ENCODE results near the gene STOML2.

Gene STOML2

DNA sequence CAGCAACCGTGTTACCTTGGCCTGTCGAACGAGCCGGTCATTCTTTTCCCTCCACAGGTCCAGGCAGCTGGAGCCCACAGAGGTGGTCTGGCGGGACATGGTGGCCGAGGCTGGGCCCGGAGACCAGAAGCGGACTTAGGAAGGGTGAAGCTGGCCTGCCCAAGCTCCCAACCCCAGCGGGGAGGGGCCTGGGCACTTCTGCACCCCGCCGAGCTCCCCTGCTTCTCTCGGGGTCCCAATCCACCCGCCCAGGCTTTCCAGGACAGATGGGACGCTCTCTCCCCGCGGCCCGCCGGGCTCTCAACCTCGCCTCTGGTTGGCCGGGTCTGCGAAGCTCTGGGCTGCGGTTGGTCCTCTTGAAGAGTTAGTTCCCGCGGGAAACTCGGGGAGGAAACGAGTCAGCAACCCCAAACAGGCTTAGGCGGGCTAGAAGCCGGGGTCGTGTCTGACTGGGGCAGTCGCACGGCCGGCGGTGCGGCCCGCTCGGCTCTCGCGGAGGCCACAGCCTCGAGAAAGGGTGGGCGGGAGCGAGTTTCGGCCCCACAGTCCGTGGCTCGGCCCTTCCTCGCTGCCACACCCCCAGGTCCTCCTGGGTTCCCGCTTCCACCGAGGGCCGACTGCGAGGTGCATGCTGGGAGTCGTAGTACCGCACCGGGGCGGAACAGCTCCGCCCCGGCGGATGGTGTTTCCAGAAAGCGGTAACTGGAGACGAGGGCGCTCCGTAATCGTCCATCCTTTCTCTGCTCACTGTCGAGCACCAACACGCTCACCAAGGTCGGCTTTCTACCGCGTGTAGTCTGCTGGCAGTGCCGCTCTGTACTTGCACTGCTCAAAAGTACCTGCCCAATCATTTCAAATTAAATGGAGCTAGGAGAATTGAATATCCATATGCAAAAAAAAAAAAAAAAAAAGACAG is 23.2 kb downstream of the STOML2 start, which contains the start of gene FANCG:
Gene FANCG (minus strand): TSS at position 517 of the 916 bp plus-strand sequence. CDS start 418 bp downstream, at position 99.
- ChIA-PET CTCF (interaction anchor here (0.6 to 9.3 kb wide), 7 partner anchors 8 to 28 kb away, joined by 3 to 87 read pairs (median 4); partner anchors contain the start of genes PIGO and VCP), POLR2A (interaction anchor here (0.7 to 2.9 kb wide), 7 partner anchors 7 to 36 kb away, joined by 3 to 10 read pairs (median 4); partner anchors contain the start of genes ATOSB, STOML2 and VCP)
- H3K4me3 ChIP-seq (ENCODE audit: control insufficient read depth in 1 of 7, extremely low read depth in 1 of 7, insufficient read depth in 4 of 7, low read depth in 2 of 7, low read length in 6 of 7) = peak within 1 kb of the TSS; percentile 72 to 86 (median 84)
- peak; percentile 88 to 94 (median 92) for DNase-seq
- no peaks in the 10 kb centered on the region for H3K9me3 ChIP-seq (ENCODE audit: control extremely low read depth in 1 of 5, control insufficient read depth in 4 of 5, insufficient read depth in 2 of 5, low read depth in 1 of 5, low read length in 4 of 5)
- peak within 1 kb of the TSS in 1 of 2 experiments; percentile 67 for H3K27ac ChIP-seq (ENCODE audit: insufficient read depth in 1 of 2, low read depth in 1 of 2, low read length in 2 of 2, poor library complexity in 1 of 2, severe bottlenecking in 2 of 2)
- peaks cover 2 to 22% (median 19%) of the 10 kb centered on the region in 4 experiments for H3K4me1 ChIP-seq (ENCODE audit: control extremely low read depth in 1 of 4, control insufficient read depth in 4 of 4, insufficient read depth in 4 of 4, low read length in 3 of 4)
- H3K36me3 ChIP-seq (ENCODE audit: control insufficient read depth in 4 of 4, insufficient read depth in 4 of 4, low read length in 3 of 4) = peaks cover 6 to 35% (median 14%) of the 10 kb centered on the region in 4 experiments
- under 1% methylated on average over 58 of the region's 67 CpGs for WGBS (ENCODE audit: insufficient coverage)
- no peaks in the 10 kb centered on the region for H3K27me3 ChIP-seq (replicated peaks in 2 of 5; ENCODE audit: control insufficient read depth in 4 of 5, insufficient read depth in 5 of 5, low read length in 4 of 5)

DNA sequence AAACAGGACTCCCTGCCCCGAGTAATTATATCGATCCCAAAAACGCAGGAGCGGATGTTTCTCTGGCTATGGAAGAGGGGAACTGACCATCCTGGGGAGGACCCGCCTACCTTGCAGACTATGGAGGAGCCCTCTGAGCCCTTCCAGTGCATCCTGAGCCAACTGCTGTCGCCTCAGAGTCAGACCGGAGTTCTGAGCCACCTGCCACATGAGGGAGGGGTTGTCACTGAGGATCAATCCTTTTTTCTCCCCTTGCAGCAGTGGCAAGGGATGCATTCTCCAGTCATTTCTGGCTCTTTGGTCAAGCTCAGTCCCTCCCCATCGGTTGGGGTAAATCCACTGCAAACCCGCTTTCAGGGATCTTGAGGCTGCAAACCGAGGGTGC is 23.9 kb downstream of the STOML2 start:
- no peak for DNase-seq
- H3K9me3 ChIP-seq (ENCODE audit: control extremely low read depth in 1 of 5, control insufficient read depth in 4 of 5, insufficient read depth in 2 of 5, low read depth in 1 of 5, low read length in 4 of 5) = no peaks in the 10 kb centered on the region
- peak overlapping the region in 1 of 2 experiments; percentile 67 for H3K27ac ChIP-seq (ENCODE audit: insufficient read depth in 1 of 2, low read depth in 1 of 2, low read length in 2 of 2, poor library complexity in 1 of 2, severe bottlenecking in 2 of 2)
- peaks cover 7 to 41% (median 21%) of the 10 kb centered on the region in 4 experiments for H3K36me3 ChIP-seq (ENCODE audit: control insufficient read depth in 4 of 4, insufficient read depth in 4 of 4, low read length in 3 of 4)
- peaks cover 2 to 22% (median 19%) of the 10 kb centered on the region in 4 experiments for H3K4me1 ChIP-seq (ENCODE audit: control extremely low read depth in 1 of 4, control insufficient read depth in 4 of 4, insufficient read depth in 4 of 4, low read length in 3 of 4)
- WGBS (ENCODE audit: insufficient coverage) = 11% methylated on average over 9 of the region's 10 CpGs
- ChIA-PET CTCF (interaction anchor here (0.7 to 9.3 kb wide), 5 partner anchors 10 to 28 kb away, joined by 3 to 87 read pairs (median 4); partner anchors contain the start of gene PIGO), POLR2A (interaction anchor here (0.8 to 1.7 kb wide), 3 partner anchors 18 to 37 kb away, joined by 3 to 6 read pairs (median 4); partner anchors contain the start of genes ATOSB and STOML2)
- peak overlapping the region; percentile 72 to 86 (median 84) for H3K4me3 ChIP-seq (ENCODE audit: control insufficient read depth in 1 of 7, extremely low read depth in 1 of 7, insufficient read depth in 4 of 7, low read depth in 2 of 7, low read length in 6 of 7)
- H3K27me3 ChIP-seq (replicated peaks in 2 of 5; ENCODE audit: control insufficient read depth in 4 of 5, insufficient read depth in 5 of 5, low read length in 4 of 5) = no peaks in the 10 kb centered on the region

DNA sequence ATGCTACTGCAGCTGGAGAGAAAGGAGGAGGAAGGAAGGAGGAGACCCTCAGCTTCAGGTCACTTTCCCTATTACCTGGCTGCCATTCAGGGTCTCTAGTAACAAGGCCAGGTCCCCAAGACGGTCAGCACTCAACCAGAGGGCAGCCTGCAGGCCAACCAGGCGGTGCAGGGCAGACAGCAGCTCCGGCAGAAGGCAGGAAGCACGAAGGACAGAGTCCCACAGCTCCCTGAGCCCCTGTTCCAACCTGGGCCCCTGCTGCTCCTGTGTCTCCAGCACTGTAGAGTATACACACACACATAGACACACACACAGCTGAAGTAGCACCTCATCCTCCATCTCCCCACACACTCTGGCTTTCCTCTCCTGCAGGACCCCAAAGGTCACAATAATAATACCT is 24.9 kb downstream of the STOML2 start:
- H3K4me1 ChIP-seq (ENCODE audit: control extremely low read depth in 1 of 4, control insufficient read depth in 4 of 4, insufficient read depth in 4 of 4, low read length in 3 of 4) = peaks cover 4 to 25% (median 20%) of the 10 kb centered on the region in 4 experiments
- H3K27me3 ChIP-seq (replicated peaks in 2 of 5; ENCODE audit: control insufficient read depth in 4 of 5, insufficient read depth in 5 of 5, low read length in 4 of 5) = no peaks in the 10 kb centered on the region
- ChIA-PET CTCF (interaction anchor here (1.1 to 9.3 kb wide), 4 partner anchors 15 to 398 kb away, joined by 3 to 87 read pairs (median 7); partner anchors contain the start of gene PIGO), POLR2A (interaction anchor here (0.6 kb wide), 1 partner anchor 20 kb away, joined by 3 read pairs; no protein-coding TSS in a partner anchor)
- WGBS (ENCODE audit: insufficient coverage) = no CpG with 5 or more reads among the region's 4 CpGs
- H3K9me3 ChIP-seq (ENCODE audit: control extremely low read depth in 1 of 5, control insufficient read depth in 4 of 5, insufficient read depth in 2 of 5, low read depth in 1 of 5, low read length in 4 of 5) = no peaks in the 10 kb centered on the region
- H3K4me3 ChIP-seq (ENCODE audit: control insufficient read depth in 1 of 7, extremely low read depth in 1 of 7, insufficient read depth in 4 of 7, low read depth in 2 of 7, low read length in 6 of 7) = peak overlapping the region in 2 of 7 experiments; percentile 84 to 86
- peaks cover 7 to 51% (median 24%) of the 10 kb centered on the region in 4 experiments for H3K36me3 ChIP-seq (ENCODE audit: control insufficient read depth in 4 of 4, insufficient read depth in 4 of 4, low read length in 3 of 4)
- no peak for DNase-seq
- no peak overlapping the region for H3K27ac ChIP-seq (ENCODE audit: insufficient read depth in 1 of 2, low read depth in 1 of 2, low read length in 2 of 2, poor library complexity in 1 of 2, severe bottlenecking in 2 of 2)

DNA sequence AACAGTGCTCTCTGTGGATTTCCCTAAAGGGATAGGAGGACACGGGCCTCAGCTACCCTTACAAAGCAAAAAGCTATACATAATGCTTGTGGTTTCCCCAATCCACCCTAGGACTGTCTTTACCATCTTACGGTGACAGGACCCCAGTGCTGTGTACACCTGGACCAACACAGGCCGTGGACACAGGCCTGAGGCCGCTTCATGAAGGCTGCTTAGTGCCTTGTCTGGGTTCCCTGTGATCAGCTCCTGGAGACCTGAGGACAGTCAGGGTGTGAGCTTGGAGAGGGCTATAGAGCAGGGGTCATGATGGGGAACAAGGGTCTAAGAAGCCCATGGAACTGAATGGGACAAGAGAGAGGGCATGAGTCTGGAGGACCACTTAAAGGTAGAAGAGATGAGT is 26.1 kb downstream of the STOML2 start:
- Histone ChIP-seq H3K9me3 (ENCODE audit: control extremely low read depth in 1 of 5, control insufficient read depth in 4 of 5, insufficient read depth in 2 of 5, low read depth in 1 of 5, low read length in 4 of 5) (no peaks in the 10 kb centered on the region), H3K4me1 (ENCODE audit: control extremely low read depth in 1 of 4, control insufficient read depth in 4 of 4, insufficient read depth in 4 of 4, low read length in 3 of 4) (peaks cover 8 to 29% (median 24%) of the 10 kb centered on the region in 4 experiments), H3K36me3 (ENCODE audit: control insufficient read depth in 4 of 4, insufficient read depth in 4 of 4, low read length in 3 of 4) (peaks cover 7 to 53% (median 24%) of the 10 kb centered on the region in 4 experiments), H3K4me3 (ENCODE audit: control insufficient read depth in 1 of 7, extremely low read depth in 1 of 7, insufficient read depth in 4 of 7, low read depth in 2 of 7, low read length in 6 of 7) (no peak overlapping the region), H3K27ac (ENCODE audit: insufficient read depth in 1 of 2, low read depth in 1 of 2, low read length in 2 of 2, poor library complexity in 1 of 2, severe bottlenecking in 2 of 2) (no peak overlapping the region), H3K27me3 (replicated peaks in 2 of 5; ENCODE audit: control insufficient read depth in 4 of 5, insufficient read depth in 5 of 5, low read length in 4 of 5) (no peaks in the 10 kb centered on the region)
- 91% methylated on average over 4 of the region's 4 CpGs for WGBS (ENCODE audit: insufficient coverage)
- CTCF ChIA-PET = interaction anchor here (0.7 to 9.3 kb wide), 6 partner anchors 10 to 374 kb away, joined by 3 to 87 read pairs (median 3); partner anchors contain the start of gene PIGO
- no peak for DNase-seq
- POLR2A ChIA-PET = no interaction called here

DNA sequence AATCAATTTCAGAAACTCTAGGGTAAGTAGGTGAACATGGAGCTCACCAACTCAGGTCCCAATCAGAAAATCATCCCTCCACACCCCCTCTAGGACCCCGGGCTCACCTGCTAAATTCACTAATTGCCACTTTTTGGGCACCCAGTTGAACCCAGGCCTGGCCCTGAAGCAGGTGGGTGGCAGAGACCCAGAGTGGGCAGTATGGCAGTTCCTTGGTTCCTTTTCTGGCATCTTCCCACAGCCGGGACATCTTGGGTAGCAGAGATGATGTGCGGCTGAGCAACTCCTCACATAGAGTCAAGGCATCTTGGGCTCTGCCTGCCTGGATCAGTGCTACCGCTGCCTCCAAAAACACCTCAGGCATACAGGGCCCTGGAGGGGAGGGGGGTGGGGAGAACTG is 27.6 kb downstream of the STOML2 start:
- POLR2A ChIA-PET = no interaction called here
- no peak for DNase-seq
- Histone ChIP-seq H3K4me1 (ENCODE audit: control extremely low read depth in 1 of 4, control insufficient read depth in 4 of 4, insufficient read depth in 4 of 4, low read length in 3 of 4) (peaks cover 16 to 36% (median 33%) of the 10 kb centered on the region in 4 experiments), H3K36me3 (ENCODE audit: control insufficient read depth in 4 of 4, insufficient read depth in 4 of 4, low read length in 3 of 4) (peaks cover 7 to 58% (median 24%) of the 10 kb centered on the region in 4 experiments), H3K9me3 (ENCODE audit: control extremely low read depth in 1 of 5, control insufficient read depth in 4 of 5, insufficient read depth in 2 of 5, low read depth in 1 of 5, low read length in 4 of 5) (no peaks in the 10 kb centered on the region), H3K4me3 (ENCODE audit: control insufficient read depth in 1 of 7, extremely low read depth in 1 of 7, insufficient read depth in 4 of 7, low read depth in 2 of 7, low read length in 6 of 7) (no peak overlapping the region), H3K27me3 (replicated peaks in 2 of 5; ENCODE audit: control insufficient read depth in 4 of 5, insufficient read depth in 5 of 5, low read length in 4 of 5) (no peaks in the 10 kb centered on the region), H3K27ac (ENCODE audit: insufficient read depth in 1 of 2, low read depth in 1 of 2, low read length in 2 of 2, poor library complexity in 1 of 2, severe bottlenecking in 2 of 2) (no peak overlapping the region)
- CTCF ChIA-PET = interaction anchor here (9.3 kb wide), 1 partner anchor 18 kb away, joined by 87 read pairs; no protein-coding TSS in a partner anchor
- no CpG with 5 or more reads among the region's 4 CpGs for WGBS (ENCODE audit: insufficient coverage)

DNA sequence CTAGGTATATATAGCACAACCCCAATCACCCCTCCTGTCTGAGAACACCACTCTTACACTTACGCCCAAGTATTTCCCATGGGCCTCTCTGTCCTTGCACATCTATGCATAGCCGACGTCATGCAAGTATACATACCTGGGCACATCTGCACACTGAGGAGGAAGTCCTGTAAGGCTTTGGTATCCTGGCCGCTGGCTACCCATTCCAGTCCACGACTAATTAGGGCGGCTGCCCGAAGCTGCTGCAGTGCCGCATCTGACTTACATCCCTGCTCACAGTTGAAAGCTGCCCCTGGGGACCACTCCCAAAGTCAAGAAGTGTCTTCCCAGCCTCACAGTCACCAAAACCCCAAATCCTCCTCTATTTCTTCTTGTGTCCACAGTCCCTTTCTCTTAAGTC is 28.1 kb downstream of the STOML2 start:
- H3K27ac ChIP-seq (ENCODE audit: insufficient read depth in 1 of 2, low read depth in 1 of 2, low read length in 2 of 2, poor library complexity in 1 of 2, severe bottlenecking in 2 of 2) = no peak overlapping the region
- peaks cover 7 to 62% (median 24%) of the 10 kb centered on the region in 4 experiments for H3K36me3 ChIP-seq (ENCODE audit: control insufficient read depth in 4 of 4, insufficient read depth in 4 of 4, low read length in 3 of 4)
- H3K9me3 ChIP-seq (ENCODE audit: control extremely low read depth in 1 of 5, control insufficient read depth in 4 of 5, insufficient read depth in 2 of 5, low read depth in 1 of 5, low read length in 4 of 5) = no peaks in the 10 kb centered on the region
- CTCF ChIA-PET = interaction anchor here (9.3 kb wide), 1 partner anchor 18 kb away, joined by 87 read pairs; no protein-coding TSS in a partner anchor
- DNase-seq = no peak
- POLR2A ChIA-PET = no interaction called here
- no peaks in the 10 kb centered on the region for H3K27me3 ChIP-seq (replicated peaks in 2 of 5; ENCODE audit: control insufficient read depth in 4 of 5, insufficient read depth in 5 of 5, low read length in 4 of 5)
- peaks cover 21 to 40% (median 37%) of the 10 kb centered on the region in 4 experiments for H3K4me1 ChIP-seq (ENCODE audit: control extremely low read depth in 1 of 4, control insufficient read depth in 4 of 4, insufficient read depth in 4 of 4, low read length in 3 of 4)
- 100% methylated on average over 8 of the region's 8 CpGs for WGBS (ENCODE audit: insufficient coverage)
- no peak overlapping the region for H3K4me3 ChIP-seq (ENCODE audit: control insufficient read depth in 1 of 7, extremely low read depth in 1 of 7, insufficient read depth in 4 of 7, low read depth in 2 of 7, low read length in 6 of 7)
